HG03558 (cell line): ENCODE data around the gene PERM1.
"Not testable (repeated sequence)": the region's sequence is repeated elsewhere in the genome, so short reads cannot be mapped to it uniquely, and the experiment has no call there.

Experiments
- ATAC-seq: cut with Tn5 transposase; IDR thresholded peaks from one replicate; pipeline ENCODE4 v1.9.1; 2021; ENCODE audit warnings: moderate number of reproducible peaks; ENCODE audit not compliant: unreplicated experiment; ENCODE audit errors: extremely low read depth

Gene PERM1, protein sequence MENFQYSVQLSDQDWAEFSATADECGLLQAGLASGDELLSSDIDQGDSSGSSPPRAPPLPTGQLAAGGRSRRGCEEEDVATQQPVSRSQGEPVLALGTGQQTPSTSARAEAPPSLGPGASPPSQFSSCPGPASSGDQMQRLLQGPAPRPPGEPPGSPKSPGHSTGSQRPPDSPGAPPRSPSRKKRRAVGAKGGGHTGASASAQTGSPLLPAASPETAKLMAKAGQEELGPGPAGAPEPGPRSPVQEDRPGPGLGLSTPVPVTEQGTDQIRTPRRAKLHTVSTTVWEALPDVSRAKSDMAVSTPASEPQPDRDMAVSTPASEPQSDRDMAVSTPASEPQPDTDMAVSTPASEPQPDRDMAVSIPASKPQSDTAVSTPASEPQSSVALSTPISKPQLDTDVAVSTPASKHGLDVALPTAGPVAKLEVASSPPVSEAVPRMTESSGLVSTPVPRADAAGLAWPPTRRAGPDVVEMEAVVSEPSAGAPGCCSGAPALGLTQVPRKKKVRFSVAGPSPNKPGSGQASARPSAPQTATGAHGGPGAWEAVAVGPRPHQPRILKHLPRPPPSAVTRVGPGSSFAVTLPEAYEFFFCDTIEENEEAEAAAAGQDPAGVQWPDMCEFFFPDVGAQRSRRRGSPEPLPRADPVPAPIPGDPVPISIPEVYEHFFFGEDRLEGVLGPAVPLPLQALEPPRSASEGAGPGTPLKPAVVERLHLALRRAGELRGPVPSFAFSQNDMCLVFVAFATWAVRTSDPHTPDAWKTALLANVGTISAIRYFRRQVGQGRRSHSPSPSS

DNA sequence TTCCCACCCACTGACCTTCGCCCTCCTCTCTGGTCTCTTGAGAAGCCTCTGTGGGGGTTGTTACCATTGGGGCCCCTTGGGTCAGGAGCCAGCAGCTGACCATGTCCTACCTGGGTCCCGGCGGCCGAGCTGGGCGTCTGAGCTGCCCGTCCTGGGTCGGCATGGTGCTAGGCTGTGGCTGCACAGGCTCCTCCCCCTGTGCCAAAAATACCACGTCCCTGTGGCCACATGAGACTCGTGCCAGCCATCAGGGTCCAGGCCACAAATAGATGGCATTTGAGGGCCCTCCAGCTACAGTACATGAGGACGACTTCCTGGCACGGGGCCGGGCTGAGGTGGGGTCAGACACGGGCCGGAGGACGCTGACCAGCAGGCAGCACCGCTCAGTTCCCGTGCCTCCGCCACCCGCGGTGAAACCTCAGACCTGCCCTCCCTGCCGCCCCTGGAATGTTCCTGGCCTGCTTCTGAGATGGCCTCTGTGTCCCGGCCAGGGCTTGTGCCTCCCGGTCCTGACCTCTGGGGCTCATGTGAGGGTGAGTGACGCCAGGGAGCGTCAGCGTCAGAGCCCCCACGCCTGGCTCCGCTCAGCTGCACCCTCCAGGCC, at the start of gene PERM1:
Gene PERM1, minus strand, starts transcription at position 139 of the 604 bp plus-strand sequence. CDS start 1,064 bp downstream, outside the sequence.
- no peak for ATAC-seq

DNA sequence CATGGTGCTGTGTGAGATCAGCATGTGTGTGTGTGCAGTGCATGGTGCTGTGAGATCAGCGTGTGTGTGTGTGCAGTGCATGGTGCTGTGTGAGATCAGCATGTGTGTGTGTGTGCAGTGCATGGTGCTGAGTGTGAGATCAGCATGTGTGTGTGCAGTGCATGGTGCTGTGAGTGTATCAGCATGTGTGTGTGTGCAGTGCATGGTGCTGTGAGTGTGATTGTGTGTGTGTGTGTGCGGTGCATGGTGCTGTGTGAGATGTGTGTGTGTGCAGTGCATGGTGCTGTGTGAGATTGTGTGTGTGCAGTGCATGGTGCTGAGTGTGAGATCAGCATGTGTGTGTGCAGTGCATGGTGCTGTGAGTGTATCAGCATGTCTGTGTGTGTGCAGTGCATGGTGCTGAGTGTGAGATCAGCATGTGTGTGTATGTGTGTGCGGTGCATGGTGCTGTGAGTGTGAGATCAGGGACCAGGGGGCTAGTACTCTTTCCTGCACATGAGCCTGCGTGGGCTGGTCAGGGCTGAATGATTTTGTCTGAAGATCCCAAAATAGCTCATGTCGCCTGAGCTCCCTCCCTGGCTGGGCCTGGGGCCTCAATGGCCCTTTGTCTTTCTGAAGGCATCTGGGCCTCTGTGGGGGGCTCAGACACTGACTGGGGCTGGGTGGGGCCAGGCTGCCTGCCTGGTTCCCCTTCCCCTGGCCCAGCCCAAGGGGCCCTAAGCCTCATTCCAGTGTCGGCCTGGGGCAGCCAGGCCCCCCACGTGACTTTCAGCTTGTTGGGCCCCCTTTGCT, 49.2 kb upstream of the PERM1 start:
- not testable (repeated sequence) for ATAC-seq

DNA sequence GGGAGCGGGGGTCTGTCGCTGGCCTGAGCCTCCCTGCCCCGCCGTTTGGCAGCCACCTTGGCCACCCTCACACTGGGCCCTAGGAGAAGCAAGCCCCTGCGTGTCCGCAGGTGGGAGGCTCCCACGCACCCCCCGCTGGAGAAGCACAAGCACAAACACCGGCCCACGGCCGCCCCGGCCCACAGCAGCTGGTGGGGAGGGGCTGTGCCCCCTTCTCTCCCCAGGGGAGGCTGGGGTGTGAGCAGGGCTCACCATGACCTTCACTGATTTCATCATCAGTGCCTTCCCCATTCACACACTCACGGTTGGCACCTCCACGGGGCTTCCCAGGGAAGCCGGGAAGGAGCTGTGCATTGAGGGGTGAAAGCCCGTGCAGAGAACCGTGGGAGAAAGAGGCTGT, 45.9 kb upstream of the PERM1 start:
- no peak for ATAC-seq

DNA sequence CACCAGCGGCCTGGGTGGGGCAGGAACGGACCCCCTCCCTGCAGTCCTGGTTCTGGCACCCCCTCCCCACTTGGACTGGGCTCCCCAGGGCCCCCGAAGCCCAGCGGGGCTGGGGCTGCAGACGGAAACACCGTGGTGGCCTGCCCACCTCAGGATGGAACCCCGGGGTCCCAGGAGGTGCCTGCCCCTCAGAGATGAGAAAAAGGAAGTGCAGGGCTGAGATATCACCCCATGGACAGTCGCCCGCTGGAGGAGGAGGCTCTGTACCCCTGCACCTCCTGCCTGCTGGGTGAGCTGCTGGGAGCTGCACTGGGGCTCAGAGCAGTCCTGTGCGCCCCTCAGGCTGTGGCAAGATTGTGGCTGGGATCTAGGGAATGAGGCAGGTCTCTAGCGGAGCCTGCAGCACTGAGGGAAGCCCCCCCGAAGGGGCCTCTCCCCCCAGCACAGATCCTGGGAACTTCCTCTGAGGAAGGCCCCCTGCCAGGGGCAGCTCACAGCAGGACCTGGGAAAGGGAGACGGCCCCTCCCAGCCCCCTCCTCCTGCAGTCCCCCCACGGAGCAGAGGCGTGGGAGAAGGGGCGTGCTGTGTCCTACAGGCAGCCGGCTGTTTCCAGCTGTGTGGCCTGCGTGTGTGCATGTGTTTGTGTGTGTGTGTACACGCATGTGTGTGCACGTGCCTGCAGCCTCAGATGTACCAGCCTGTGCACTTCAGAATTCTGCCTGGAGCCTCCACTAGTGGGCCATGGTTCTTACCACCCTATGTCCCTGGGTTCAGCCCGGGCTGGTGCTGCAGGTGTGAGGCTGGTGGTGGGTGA, 44.9 kb upstream of the PERM1 start:
- ATAC-seq = no peak

DNA sequence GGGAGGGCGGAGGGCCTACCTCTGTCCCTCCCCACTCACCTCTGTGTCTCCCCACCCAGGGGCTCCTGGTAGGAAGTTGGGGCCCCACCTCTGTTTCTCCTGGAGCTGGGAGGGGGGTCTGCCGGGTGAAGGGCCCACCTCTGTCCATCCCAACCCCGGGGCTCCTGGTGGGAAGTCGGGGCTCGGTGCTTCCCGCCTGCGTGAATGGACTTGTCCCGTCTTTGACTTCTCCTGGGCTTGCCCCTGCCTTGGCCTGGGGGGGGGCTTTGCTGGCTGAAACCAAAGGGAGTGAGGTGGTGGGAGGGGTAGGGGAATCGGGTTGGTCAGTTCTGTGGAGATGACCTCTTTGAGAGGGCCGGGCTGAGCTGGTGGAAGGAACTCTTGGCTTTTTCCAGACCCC, 43.8 kb upstream of the PERM1 start:
- ATAC-seq = no peak

DNA sequence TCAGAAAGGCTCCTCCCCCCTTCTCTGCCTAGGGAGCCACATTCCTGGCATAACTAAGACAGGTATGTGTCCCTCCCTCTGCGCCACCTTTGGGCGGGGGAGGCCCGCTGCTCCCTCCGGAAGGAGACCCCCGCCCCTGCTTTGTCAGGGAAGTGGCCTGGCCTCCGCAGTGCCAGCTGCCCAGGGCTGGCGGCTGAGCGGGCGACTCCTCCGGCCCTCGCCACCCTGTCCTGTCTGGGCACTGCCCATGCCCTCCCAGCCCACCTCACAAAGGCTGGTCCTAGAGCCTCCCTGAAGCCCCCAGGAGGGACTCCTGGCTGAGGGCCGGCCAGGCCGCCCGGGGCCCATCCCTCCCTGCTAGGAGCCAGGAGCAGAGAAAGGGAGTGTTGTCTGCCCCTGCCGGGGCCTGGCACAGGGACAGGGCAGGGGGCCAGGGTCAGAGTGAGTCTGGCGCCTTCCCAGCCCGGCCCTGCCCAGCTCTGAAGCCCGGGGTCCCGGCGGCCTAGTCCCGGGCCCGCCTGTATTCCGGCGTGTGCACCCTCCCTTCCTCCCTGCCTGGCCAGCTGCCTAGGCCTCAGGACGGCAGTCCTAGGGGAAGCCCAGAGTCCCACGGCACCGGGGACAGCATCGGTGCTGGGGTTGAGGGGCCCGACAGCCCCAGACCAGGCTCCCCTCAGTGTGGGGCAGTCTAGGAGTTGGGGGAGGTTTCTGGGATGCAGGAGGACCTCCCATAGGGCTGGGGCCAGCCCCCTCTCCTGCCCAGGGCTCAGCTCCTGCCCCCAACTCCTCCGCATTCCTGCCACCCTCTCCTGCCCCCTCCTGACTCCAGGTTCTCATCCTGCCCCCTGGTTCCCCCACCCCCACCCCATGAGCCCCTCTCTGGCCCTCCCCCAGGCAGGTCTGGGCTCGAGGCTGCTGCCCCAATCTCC, 43.1 kb upstream of the PERM1 start:
- ATAC-seq = no peak

DNA sequence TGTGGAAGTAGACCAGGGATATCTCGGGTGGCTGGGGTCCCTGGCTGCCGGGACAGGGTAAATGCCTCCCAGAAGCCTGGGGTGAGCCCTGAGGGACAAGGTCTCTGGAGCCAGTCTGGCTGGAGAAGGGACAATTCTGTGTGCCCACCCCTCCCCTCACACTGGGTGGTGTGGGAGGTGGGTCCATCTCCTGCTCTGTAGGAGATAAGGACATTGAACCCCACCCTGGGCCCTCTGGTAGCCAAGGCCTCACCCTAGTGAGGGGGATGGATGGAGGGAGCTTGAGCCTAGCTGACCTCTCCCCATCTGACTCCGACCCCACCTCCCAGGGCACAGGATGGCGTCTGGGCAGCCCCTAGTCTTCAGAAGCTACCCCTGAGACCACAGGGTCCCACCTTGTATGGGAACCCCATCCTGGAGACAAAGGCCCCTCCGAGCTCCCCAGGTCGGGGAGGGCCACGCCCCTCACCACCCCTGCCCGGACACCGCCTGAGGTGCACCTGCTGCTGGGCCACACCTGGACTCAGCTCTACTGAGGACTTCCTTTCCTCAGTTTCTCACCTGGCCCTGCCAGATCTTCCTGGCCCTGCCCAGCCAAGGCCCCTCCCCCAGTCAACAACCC, 42.4 kb upstream of the PERM1 start:
- ATAC-seq = no peak

DNA sequence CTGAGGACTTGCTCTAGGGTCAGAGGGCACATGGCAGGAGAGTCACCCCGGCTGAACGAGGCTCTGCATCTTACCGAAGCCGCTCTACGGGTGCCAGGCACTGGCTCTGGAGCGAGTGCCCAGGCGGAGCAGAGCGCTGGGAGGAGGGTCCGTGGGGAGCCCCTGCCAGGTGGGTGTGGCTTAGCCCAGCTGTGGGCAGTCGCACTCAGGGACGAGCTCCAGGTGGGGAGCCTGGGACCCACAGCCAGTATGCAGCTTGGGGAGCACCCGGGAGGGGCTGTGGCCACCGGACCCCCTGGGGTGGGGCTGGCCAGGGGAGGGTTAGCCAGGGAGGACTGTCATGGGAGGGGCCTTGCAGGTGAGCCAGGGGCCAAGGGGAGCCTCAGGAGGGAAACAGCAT, 41.8 kb upstream of the PERM1 start:
- ATAC-seq = no peak

DNA sequence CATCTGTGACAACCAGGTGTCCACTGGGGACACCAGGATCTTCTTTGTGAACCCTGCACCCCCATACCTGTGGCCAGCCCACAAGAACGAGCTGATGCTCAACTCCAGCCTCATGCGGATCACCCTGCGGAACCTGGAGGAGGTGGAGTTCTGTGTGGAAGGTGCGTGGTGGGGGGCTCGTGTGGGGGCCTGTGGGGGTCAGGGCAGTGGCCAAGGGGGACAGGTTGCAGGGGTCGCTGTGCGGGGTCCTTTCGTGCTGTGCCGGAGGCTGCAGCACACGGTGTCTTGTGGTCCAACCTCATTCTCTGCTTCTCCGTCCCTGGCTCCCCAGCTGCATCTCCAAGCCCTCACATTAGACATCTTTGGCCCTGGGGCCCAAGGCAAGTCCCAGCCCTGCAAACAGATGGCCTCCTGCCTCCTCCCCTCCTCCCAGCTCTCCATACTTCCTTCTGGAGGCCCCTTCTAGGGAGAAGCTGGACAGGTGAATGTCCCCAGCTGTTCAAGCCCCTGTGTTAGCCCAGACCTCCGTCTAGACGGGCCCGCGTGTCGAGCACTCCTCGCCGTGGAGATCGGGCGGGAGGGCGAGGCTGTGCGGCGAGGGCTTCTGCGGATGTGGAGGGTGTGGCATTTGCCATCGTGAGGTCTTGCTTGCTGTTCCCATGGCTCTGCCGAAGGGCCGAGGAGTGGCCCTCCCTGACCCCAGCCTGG, 40.6 kb upstream of the PERM1 start:
- no peak for ATAC-seq

DNA sequence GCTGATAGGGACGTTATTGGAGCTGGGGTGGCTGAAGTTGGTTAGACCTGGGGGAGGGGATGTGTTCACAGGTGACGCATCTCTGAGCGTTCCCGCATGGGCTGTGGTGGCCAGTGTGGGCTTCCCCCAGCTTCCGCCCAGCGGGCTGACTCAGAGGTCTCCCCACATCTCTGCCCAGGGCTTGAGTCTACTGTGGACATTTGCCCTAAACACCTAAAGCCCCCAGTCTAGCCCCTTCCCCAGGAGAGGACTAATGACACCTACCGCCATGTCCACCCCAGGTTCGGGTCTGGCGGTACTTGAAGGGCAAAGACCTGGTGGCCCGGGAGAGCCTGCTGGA, 40.0 kb upstream of the PERM1 start:
- no peak for ATAC-seq

DNA sequence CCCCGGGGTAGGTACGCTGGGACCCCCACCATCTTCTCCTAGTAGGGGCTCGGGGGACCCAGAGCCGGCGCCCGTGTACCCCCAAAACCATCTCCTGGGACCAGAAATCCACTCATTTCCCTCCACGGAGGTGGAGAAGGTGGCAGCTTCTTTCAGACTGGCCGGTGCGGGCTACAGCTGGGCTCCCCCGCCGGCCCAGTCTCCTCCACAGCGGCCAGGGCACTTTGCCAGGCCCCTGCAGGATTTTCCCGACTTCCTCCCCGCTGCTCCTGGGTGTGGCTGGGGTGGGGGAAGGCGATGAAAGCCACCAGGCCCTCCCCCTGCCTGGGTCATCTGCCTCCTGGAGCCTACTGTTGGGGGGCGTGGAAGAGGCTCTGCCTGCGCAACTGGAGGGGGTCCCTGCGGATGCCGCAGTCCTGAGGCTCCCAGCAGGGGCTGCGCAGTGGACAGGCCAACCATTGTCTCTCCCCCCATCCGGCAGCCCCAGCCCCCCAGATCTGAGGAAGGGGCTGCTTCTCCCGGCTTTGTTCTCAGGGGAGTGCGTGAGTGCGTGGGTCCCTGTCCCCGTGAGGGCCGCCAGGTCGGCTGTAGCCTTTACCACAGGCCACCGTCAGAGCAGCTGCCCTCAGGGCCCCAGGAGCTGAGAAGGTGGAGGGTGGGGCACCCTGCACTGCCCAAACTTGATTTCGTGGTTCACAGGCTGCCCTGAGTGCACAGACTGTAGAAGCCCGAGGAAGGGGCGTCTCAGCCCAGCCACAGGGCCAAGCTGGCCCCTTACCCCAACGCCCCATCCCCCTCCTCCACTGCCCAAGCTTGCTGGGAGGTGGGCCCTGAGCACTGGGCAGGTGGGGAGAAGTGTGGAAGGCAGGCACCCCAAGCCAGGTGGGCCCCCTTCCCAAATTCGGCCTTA, 39.4 kb upstream of the PERM1 start:
- ATAC-seq = no peak

DNA sequence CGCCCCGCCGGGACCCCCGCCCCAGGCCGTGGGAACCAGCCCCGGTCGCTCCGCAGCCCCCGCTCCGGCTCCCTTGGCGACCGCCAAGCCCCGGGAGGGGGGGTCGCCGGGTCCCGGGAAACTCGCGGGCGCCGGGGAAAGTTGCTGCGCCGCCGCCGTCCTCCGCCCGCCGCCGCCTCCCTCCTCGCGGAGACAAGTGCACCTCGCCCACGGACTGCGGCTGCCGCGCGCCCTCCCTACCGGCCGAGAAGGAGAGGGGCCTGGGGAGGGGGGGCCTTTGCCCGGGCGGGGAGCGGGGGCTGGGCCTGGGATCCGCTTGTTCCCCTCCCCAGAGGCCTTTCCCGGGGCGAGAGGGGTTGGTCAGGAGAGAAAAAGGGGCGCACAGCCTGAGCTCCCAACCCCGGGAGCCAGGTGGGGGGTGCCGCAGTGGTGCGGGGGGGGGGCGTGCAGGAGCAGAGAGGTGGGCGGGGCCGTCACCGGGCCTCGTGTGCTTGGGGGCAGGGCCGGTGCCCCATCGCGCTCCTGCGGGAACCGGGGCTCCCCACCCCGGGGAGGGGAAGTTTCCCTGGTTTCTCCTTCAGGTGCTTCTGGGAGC, 38.6 kb upstream of the PERM1 start:
- ATAC-seq = no peak

DNA sequence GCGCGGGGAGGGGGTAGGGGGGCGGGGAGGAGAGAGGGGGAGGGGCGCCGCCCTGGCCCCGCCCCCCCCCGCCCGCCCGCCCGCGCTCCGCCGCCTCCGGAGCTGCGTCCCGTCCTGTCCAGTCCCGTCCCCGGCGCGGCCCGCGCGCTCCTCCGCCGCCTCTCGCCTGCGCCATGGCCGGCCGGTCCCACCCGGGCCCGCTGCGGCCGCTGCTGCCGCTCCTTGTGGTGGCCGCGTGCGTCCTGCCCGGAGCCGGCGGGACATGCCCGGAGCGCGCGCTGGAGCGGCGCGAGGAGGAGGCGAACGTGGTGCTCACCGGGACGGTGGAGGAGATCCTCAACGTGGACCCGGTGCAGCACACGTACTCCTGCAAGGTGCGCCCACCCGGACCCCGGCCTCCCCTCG, 38.1 kb upstream of the PERM1 start, which contains the start of gene AGRN:
Gene AGRN, plus strand, starts transcription at position 121 of the 405 bp plus-strand sequence. Its CDS starts 53 bp downstream, at position 174.
- ATAC-seq = peak; percentile 8

DNA sequence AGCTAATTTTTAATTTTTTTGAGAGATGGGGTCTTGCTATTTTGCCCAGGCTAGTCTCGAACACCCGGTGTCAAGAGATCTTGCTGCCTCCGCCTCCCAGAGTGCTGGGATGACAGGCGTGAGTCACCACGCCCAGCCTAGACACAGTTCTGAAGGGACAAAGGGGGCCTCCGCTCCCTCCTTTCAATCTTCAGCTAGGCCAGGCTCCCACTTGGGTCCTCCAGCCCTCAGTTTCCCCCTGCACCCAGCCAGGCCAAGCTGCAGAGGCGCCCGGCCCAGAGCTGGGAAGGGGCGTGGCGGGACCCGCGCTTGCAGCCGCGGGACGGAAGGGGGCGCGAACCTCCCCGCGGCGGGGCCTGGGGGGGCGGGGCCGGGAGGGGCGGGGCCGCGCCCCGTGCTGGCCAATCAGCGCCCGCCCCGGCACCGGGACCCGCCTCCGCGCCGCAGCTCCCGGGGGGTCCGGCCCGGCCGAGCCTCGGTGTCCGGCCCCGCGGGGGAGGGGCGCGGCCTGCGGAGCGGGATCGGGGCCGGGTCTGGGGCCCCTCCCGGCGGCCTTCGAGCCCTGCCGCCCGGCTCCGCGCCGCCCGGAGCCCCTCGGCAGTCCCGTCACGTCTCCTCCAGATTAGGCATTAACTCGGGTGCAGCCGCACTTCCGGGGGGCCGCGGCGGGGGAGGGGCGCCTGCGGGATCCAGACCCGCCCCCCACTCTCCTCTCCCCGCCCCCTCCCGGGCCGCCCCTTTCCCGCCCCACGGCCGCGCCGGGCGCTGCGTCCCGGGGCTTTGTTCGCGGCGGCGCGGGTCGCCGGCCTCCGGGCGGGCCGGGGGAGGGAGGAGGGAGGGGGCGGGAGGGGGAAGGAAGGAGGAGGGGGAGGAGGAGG, 37.5 kb upstream of the PERM1 start:
- ATAC-seq = peak; percentile 42

DNA sequence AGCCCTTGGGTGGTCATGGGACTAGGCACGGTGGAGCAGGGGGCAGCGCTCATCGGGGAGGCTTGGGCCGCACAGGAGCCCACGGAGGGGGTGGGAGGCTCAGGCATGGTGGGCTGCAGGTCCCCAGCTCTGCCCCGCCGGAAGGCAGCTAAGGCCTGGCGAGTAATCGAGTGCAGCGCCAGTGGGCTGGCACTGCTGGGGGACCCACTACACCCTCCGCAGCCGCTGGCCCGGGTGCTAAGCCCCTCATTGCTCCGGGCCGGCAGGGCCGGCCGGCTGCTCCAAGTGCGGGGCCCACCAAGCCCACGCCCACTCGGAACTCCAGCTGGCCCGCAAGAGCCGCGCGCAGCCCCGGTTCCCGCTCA, 36.4 kb upstream of the PERM1 start:
- not testable (repeated sequence) for ATAC-seq
